DMS153 (cell line): Measurements from ENCODE around the gene PTPRD.

ENCODE experiments used
- DNase-seq: peaks from one replicate; lab custom pipeline; 2025; lab: John Stamatoyannopoulos, UW

PTPRD gene

GRCh38 chr9:8863069-8863468 lies 1749.7 kb downstream of the PTPRD start:
- no peak for DNase-seq

DNA sequence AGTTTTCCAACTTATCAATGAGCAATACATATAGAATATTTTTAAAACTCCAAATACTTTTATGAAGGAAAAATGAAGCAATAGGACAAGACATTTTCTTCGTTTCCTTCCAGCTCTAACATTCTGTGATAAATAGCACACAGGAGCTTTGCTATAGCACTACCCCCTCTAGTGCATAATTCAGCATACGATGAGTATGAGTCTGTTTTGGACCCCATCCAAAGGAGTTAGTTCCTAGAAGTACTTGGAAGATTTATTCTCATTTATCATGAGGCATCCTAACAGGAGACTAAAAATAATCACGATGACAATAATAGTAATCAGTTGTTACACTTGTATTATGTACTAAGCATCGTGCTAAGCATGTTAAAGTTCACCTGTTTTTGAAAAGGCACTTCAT lies 1751.9 kb downstream of the PTPRD start:
- DNase-seq = no peak

GRCh38 chr9:8860086-8860485 lies 1752.7 kb downstream of the PTPRD start:
- no peak for DNase-seq

- no peak for DNase-seq
Observed at GRCh38 chr9:8859416-8859815, 1753.4 kb downstream of the PTPRD start.

GRCh38 chr9:8858596-8859161 lies 1754.1 kb downstream of the PTPRD start:
- DNase-seq = no peak

DNA sequence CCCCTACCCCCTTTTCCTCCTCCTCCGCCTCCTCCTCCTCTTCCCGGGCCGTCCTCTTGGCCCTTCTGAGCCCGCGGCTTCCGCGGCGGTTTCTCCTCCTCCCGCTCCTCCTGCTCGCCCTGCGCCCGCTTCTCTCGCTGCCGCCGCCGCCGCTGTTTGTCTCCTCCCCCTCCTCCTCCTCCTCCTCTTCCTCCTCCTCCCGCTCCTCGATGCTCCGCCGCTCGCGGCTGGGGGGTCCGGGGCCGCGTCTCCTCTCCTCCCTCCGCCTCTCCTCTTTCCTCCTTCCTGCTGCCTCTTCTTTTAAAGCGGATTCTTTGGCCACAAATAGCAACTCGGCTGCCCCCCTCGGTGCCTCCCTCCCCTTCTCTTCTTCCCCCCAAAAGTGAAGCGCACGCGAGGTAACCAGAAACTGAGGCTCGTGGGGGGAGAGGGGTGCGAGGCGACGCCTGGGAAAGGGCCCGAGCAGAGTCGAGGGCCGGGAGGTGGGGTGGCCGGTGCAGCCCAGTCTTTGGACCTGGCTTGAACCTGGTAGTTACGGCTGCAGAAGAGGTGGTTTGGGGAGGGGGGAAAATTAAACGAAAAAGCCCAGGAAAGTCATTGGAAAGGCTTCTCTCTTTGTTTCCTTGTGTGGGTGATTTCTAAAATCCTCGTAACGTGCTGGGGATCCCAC lies 1754.7 kb downstream of the PTPRD start:
- peak; percentile 21 for DNase-seq

DNA sequence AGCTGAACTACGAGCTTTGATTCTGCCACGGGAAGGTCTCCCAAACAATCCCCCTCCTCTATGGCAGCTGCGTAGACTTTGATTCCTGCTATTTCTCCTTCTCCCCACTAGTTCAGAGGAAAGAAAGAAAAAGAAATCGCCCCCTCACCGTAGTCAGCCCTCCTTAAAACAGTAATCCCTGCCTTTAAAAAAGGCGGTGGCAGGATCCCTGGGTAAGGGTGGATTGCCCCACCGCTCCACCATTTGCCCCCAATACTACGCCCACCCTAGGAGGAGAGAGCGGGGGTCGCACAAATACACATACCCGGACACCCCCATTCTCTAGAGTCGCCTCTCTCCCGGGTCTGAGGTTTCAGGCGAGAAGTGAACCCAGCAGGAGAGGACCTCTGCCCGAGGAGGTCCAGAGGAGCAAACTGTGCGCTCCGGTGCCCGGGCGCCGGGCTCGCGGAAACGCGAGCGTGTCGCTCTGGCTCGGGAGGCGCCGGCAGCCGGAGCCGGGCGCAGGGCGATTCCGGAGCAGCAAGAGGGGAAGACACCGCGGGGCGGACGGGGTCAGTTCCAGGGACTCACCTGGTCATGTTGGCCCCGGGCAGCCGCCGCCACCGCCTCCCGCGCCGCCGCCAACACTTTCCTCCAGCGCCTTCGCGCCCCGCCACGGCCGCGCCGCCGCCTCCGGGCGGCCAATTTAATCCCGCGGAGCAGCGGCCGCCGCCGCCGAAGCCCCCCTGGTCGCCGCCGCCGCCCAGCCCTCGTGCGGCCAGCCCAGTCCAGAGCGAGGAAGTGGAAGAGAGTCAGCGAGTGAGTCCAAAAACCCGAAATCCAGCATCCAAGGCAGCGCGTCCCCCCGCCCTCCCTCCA lies 1755.5 kb downstream of the PTPRD start:
- peak; percentile 21 for DNase-seq

DNA sequence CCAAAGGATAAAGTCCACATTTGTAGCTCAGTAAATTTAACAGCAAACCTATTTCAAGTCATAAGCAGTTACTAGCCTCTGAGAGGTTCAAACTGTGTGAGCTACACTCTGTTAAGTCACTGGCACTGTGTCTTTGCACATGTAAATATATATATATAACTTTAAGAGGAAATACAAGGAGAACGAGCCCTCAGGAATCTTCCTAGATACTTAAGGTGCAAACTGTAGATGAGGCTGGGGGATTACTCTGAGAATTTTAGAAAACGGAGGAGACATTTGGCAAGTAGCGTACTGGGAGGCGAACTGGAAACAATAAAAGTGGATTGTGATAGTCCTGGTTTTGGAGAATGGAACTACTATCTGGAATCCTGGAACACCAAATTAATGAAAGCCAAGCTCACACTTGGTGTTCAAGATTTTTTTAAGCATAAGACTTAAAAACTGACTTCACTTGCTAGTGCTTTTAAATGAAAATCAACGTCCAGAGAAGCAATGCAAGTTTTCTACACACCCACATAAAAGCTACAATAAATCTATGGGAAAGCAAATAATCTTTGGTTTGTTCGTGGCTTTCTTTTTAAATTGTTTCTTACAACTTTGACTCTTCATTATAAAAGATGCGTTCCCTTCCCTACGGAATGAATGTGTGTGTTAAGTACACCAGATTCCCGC lies 1756.3 kb downstream of the PTPRD start:
- DNase-seq = no peak

- no peak for DNase-seq
Observed at GRCh38 chr9:8855046-8855445, 1757.8 kb downstream of the PTPRD start.

GRCh38 chr9:8852301-8852864 lies 1760.4 kb downstream of the PTPRD start:
- no peak for DNase-seq

DNA sequence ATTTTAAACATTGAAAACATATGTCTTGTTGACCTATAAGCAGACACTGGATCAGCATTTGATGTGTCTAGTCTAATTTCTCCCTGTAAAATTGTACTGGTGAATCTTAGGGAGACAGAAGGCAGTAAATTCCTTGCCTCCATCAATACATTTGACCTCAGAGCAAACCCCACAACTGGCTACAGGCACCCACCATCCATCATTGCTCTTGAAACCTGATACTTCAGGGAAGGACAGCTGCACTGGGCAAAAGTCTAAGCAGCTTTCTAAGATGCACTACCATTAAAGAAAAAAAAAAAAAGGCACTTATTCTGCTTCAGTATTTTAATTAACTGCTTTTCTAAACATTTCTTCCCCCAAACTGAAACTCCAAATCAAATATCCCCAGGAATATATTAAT lies 1761.9 kb downstream of the PTPRD start:
- no peak for DNase-seq

DNA sequence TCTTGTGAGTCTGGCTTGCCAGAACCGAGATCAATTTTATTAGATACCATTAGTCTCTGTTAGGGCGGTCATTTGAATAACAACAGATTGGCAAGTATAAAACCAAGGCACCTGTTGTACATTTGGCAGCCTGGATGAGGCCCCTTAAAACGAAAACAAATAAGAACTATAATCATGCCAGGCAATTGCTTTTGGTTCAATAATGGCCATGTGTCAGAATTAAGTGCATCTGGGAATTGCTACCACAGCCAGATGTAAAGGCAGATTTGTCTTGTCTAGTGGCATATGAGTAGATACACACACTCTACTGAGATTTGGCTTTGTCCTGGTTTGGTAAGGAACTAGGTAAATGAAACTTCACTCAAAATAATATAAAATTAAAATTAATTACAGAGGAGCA lies 1767.0 kb downstream of the PTPRD start:
- peak; percentile 13 for DNase-seq

GRCh38 chr9:8845376-8845775 lies 1767.4 kb downstream of the PTPRD start:
- DNase-seq = no peak

DNA sequence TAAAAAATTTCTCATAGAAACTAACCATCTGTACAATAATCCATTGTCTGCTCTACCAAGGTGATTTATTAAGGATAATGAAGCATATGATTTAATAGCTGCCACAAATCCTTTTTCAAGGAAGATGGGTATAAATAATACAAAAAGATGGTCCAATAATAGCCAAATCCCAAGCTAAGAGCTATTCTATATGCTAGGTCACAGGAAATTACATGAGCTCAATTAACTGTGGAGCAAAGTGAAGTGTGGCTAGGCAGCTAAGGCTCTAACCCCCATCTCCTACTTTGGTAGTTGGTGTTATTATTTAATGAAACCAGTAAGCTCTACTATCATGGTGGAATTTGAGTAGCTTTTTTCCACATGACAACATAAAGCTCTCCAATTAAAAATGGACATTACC lies 1768.3 kb downstream of the PTPRD start:
- DNase-seq = no peak

DNA sequence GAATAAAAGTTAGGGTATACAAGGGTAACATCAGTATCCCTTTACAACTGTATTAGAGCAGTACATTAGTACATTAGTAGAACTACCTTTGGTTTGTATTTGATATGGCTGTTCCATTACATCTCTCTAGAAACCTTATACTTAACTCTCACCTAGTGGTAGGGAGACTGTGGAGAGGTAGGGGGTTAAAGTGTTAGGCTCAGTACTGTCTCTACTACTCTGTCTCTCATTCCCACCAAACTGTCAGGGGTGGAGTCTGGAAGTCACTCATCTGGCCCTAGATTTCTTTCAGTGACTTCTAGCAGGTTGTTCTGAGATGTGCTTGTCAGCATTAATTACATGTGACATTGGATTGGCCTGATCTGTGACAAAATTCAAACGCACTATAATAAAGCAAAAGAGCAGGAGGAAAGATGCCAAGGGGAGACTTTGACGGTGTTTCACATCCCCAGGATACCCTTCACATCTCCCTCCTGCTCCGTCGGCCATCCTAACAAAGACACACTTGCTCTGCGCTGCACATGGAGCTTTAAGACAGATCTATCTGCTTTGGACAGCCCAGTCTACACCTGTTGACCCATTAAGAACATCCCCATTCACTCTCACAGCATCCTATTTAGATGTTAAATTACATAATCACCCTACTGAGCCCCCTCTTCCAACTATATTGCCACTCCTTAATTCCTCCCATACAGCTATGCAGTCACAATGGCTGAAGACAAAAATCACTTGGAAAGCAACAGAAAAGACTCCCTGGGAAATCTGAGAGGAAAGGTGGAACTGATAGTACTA lies 1770.2 kb downstream of the PTPRD start:
- no peak for DNase-seq

DNA sequence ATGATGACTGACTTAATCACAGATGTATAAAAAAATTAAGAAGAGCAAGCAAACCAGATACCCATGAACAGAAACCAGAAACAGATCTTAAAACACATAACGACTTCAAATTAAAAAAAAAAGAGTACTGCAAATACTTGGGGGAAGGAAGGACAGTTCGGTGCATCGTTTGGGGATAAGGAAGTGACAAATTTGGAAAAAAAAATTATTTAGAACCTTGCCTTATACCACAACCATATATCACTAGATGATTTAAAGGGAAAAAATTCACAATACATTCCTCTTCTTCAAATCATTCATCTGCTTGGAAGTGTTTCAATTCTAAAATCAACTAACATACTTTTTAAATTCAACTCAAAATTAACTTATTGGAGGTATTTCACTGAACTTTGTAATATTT lies 1774.7 kb downstream of the PTPRD start:
- DNase-seq = no peak

DNA sequence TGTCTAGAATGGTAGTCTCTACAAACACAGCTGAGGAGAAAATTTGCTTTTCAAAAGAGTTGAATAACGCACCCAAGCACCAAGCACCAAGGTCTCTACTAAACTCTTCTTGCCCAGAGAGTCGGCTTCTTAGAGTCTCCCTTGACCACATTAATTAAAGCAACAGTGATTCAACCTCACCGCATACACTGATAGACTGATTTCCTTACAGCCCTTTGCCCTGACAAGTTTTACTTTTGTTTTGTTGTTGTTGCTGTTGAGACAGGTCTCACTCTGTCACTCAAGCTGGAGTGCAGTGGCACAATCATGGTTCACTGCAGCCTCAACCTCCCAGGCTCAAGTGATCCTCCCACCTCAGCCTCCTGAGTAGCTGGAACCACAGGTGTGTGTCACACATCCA lies 1777.5 kb downstream of the PTPRD start:
- DNase-seq = no peak

DNA sequence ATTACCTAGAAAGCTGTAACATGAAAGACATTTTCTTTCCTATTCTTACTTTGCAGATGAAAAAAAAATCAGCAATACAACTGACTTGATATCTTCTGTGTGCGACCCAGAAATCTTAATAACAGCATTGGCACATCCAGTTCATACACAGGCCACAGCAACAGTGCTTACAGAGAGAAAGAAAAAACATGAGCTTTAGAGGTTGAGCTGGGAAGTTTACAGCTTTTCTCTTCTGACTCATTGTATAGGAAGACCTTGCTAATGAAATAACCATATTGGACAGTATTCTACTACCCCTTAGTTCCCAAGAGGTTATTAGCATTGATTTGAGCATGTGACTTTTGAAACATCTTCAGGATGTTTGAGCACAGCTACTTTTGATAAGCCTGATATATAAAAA lies 1779.8 kb downstream of the PTPRD start:
- no peak for DNase-seq

- DNase-seq = no peak
Observed at GRCh38 chr9:8832386-8832785, 1780.4 kb downstream of the PTPRD start.

GRCh38 chr9:8831568-8831967 lies 1781.2 kb downstream of the PTPRD start:
- DNase-seq = no peak

- DNase-seq = no peak
Observed at GRCh38 chr9:8826281-8826680, 1786.5 kb downstream of the PTPRD start.
